Mesendoderm (in vitro differentiated cells): Measurements from ENCODE around the gene PPM1D.
"Not testable (repeated sequence)": the region's sequence is repeated elsewhere in the genome, so short reads cannot be mapped to it uniquely, and the experiment has no call there.

Source experiments
- DNase-seq: peaks from one replicate; pipeline ENCODE4 v3.0.0; 2013
- H2AK5ac ChIP-seq: 2 replicates; pipeline ENCODE4 v1.6.1; 2013; ENCODE audit warnings: low read length, inconsistent platforms
- H2BK120ac ChIP-seq: 2 replicates; pipeline ENCODE4 v1.6.1; 2013; ENCODE audit warnings: low read depth, mild to moderate bottlenecking, low read length, moderate library complexity, mixed read lengths
- H2BK15ac ChIP-seq: replicated peaks from 2 replicates; pipeline ENCODE4 v1.6.1; 2013; ENCODE audit warnings: low read depth, mild to moderate bottlenecking, moderate library complexity
- H2BK5ac ChIP-seq: 2 replicates; pipeline ENCODE4 v1.6.1; 2013; ENCODE audit warnings: low read length, inconsistent platforms
- H3K18ac ChIP-seq: 2 replicates; pipeline ENCODE4 v1.6.1; 2013; ENCODE audit warnings: mild to moderate bottlenecking, low read length, mixed read lengths
- H3K23ac ChIP-seq: one replicate; pipeline ENCODE4 v1.6.1; 2013; ENCODE audit warnings: low read length
- H3K27ac ChIP-seq: 2 replicates; pipeline ENCODE4 v1.5.1; 2013; ENCODE audit warnings: low read depth, mild to moderate bottlenecking, inconsistent platforms, low read length, moderate library complexity
- H3K27me3 ChIP-seq: 2 replicates; pipeline ENCODE4 v1.6.1; 2013; ENCODE audit warnings: low read length, control low read depth, mild to moderate bottlenecking, inconsistent platforms; ENCODE audit not compliant: insufficient read depth, poor library complexity
- H3K36me3 ChIP-seq: 2 replicates; pipeline ENCODE4 v1.6.1; 2013; ENCODE audit warnings: low read length, inconsistent platforms; ENCODE audit not compliant: control insufficient read depth, insufficient read depth
- H3K4ac ChIP-seq: one replicate; pipeline ENCODE4 v1.6.1; 2013; ENCODE audit warnings: low read depth, mild to moderate bottlenecking, low read length, moderate library complexity
- H3K4me1 ChIP-seq: 2 replicates; pipeline ENCODE4 v1.6.1; 2013; ENCODE audit warnings: low read depth, low read length, inconsistent platforms; ENCODE audit not compliant: control insufficient read depth
- H3K4me2 ChIP-seq: 2 replicates; pipeline ENCODE4 v1.6.1; 2013; ENCODE audit warnings: low read length
- H3K4me3 ChIP-seq: 2 replicates; pipeline ENCODE4 v1.5.1; 2013; ENCODE audit warnings: mild to moderate bottlenecking, low read length
- H3K56ac ChIP-seq: one replicate; pipeline ENCODE4 v1.6.1; 2013; ENCODE audit warnings: low read length
- H3K79me1 ChIP-seq: 2 replicates; pipeline ENCODE4 v1.6.1; 2013; ENCODE audit warnings: low read length, inconsistent platforms
- H3K79me2 ChIP-seq: 2 replicates; pipeline ENCODE4 v1.6.1; 2013; ENCODE audit warnings: mild to moderate bottlenecking, low read length; ENCODE audit not compliant: control insufficient read depth, insufficient read depth
- H3K9ac ChIP-seq: 2 replicates; pipeline ENCODE4 v1.6.1; 2013; ENCODE audit warnings: low read length, inconsistent platforms
- H4K5ac ChIP-seq: one replicate; pipeline ENCODE4 v1.6.1; 2013; ENCODE audit warnings: low read length
- H4K8ac ChIP-seq: one replicate; pipeline ENCODE4 v1.6.1; 2013; ENCODE audit warnings: low read depth, mild to moderate bottlenecking, control low read depth, low read length, moderate library complexity
- WGBS: extraction: QIAGEN DNeasy Blood & Tissue Kit; methylation state at CpG from one replicate; pipeline ENCODE4 v1.1.7; 2013; ENCODE audit warnings: low lambda C conversion rate, missing lambda C conversion rate; ENCODE audit not compliant: insufficient coverage; ENCODE audit errors: extremely low coverage; 5-methylcytosine and 5-hydroxymethylcytosine counted together

Gene PPM1D

GRCh38 chr17:60664022-60664421 is 64.0 kb downstream of the PPM1D start:
- H3K9ac ChIP-seq, result no peak overlapping the region
- no peak overlapping the region for H2BK120ac ChIP-seq
- no peak overlapping the region for H2BK15ac ChIP-seq
- H3K23ac ChIP-seq, result no peak overlapping the region
- H3K4ac ChIP-seq, result no peak overlapping the region
- no peak overlapping the region for H2BK5ac ChIP-seq
- H3K27ac ChIP-seq, result no peak overlapping the region
- DNase-seq, result no peak
- H3K27me3 ChIP-seq, result no peaks in the 10 kb centered on the region
- H3K56ac ChIP-seq, result no peak overlapping the region
- H3K36me3 ChIP-seq, result peaks cover 1% of the 10 kb centered on the region
- no peaks in the 10 kb centered on the region for H3K79me1 ChIP-seq
- no peak overlapping the region for H4K8ac ChIP-seq
- no peak overlapping the region for H3K18ac ChIP-seq
- H4K5ac ChIP-seq, result no peak overlapping the region
- H2AK5ac ChIP-seq, result no peak overlapping the region
- H3K79me2 ChIP-seq, result no peaks in the 10 kb centered on the region
- H3K4me1 ChIP-seq, result no peaks in the 10 kb centered on the region
- no peak overlapping the region for H3K4me3 ChIP-seq
- WGBS, result no CpG with 5 or more reads among the region's 1 CpG
- no peak overlapping the region for H3K4me2 ChIP-seq

GRCh38 chr17:60665602-60666001 is 65.6 kb downstream of the PPM1D start:
- Histone ChIP-seq H3K9ac (no peak overlapping the region), H3K36me3 (peaks cover 1% of the 10 kb centered on the region), H2BK5ac (no peak overlapping the region), H3K56ac (no peak overlapping the region), H2AK5ac (no peak overlapping the region), H3K4ac (no peak overlapping the region), H3K79me2 (no peaks in the 10 kb centered on the region), H4K8ac (no peak overlapping the region), H2BK15ac (no peak overlapping the region), H3K4me3 (no peak overlapping the region), H3K27me3 (no peaks in the 10 kb centered on the region), H3K23ac (no peak overlapping the region), H3K4me1 (no peaks in the 10 kb centered on the region), H3K27ac (no peak overlapping the region), H3K4me2 (no peak overlapping the region), H3K79me1 (no peaks in the 10 kb centered on the region), H4K5ac (no peak overlapping the region), H2BK120ac (no peak overlapping the region), H3K18ac (no peak overlapping the region)
- no CpG with 5 or more reads among the region's 5 CpGs for WGBS
- DNase-seq, result no peak

- H3K18ac ChIP-seq, H3K56ac ChIP-seq, H3K23ac ChIP-seq, H4K8ac ChIP-seq, H3K4ac ChIP-seq, H3K27me3 ChIP-seq, H3K79me1 ChIP-seq, H3K4me2 ChIP-seq, H2BK5ac ChIP-seq, H3K4me3 ChIP-seq, H4K5ac ChIP-seq, H3K27ac ChIP-seq, H2BK15ac ChIP-seq, H3K9ac ChIP-seq, H3K79me2 ChIP-seq, H3K4me1 ChIP-seq, H3K36me3 ChIP-seq, DNase-seq, H2BK120ac ChIP-seq, H2AK5ac ChIP-seq: not testable (repeated sequence)
- WGBS, result no CpG with 5 or more reads among the region's 7 CpGs
Measured at GRCh38 chr17:60668741-60669140, 68.7 kb downstream of the PPM1D start.

GRCh38 chr17:60671482-60671881 is 71.5 kb downstream of the PPM1D start:
- Histone ChIP-seq H3K4me1 (no peaks in the 10 kb centered on the region), H2BK5ac (no peak overlapping the region), H3K18ac (no peak overlapping the region)

GRCh38 chr17:60674637-60675036 is 74.6 kb downstream of the PPM1D start:
- WGBS, result no CpG with 5 or more reads among the region's 7 CpGs
- H4K5ac ChIP-seq, H3K56ac ChIP-seq, DNase-seq, H3K23ac ChIP-seq, H3K36me3 ChIP-seq, H3K4me3 ChIP-seq, H3K79me2 ChIP-seq, H4K8ac ChIP-seq, H3K18ac ChIP-seq, H3K27me3 ChIP-seq, H2BK15ac ChIP-seq, H2BK5ac ChIP-seq, H3K27ac ChIP-seq, H3K4me2 ChIP-seq, H2AK5ac ChIP-seq, H3K4me1 ChIP-seq, H3K4ac ChIP-seq, H3K79me1 ChIP-seq, H2BK120ac ChIP-seq, H3K9ac ChIP-seq: not testable (repeated sequence)

More at GRCh38 chr17:60671482-60671881, 71.5 kb downstream of the PPM1D start:
- Histone ChIP-seq H3K4ac (no peak overlapping the region), H2AK5ac (no peak overlapping the region), H2BK120ac (no peak overlapping the region), H3K36me3 (no peaks in the 10 kb centered on the region), H3K79me2 (no peaks in the 10 kb centered on the region), H3K79me1 (no peaks in the 10 kb centered on the region), H4K5ac (no peak overlapping the region), H3K56ac (no peak overlapping the region), H3K27ac (no peak overlapping the region), H4K8ac (no peak overlapping the region), H2BK15ac (no peak overlapping the region), H3K27me3 (no peaks in the 10 kb centered on the region), H3K23ac (no peak overlapping the region), H3K4me2 (no peak overlapping the region), H3K4me3 (no peak overlapping the region), H3K9ac (no peak overlapping the region)
- no peak for DNase-seq
- WGBS, result no CpG with 5 or more reads among the region's 2 CpGs

GRCh38 chr17:60675997-60676396 is 76.0 kb downstream of the PPM1D start:
- Histone ChIP-seq H4K5ac (no peak overlapping the region), H3K79me1 (no peaks in the 10 kb centered on the region), H4K8ac (no peak overlapping the region), H2BK120ac (no peak overlapping the region), H3K79me2 (no peaks in the 10 kb centered on the region), H3K27ac (no peak overlapping the region), H3K4ac (no peak overlapping the region), H3K9ac (no peak overlapping the region), H3K56ac (no peak overlapping the region), H2BK15ac (no peak overlapping the region), H3K27me3 (no peaks in the 10 kb centered on the region), H3K18ac (no peak overlapping the region), H3K4me2 (no peak overlapping the region), H3K23ac (no peak overlapping the region), H3K4me1 (peaks cover 2% of the 10 kb centered on the region), H2BK5ac (no peak overlapping the region), H3K36me3 (no peaks in the 10 kb centered on the region), H2AK5ac (no peak overlapping the region), H3K4me3 (no peak overlapping the region)
- WGBS, result no CpG with 5 or more reads among the region's 6 CpGs
- DNase-seq, result no peak
